Ectodermal cell (in vitro differentiated cells): ENCODE measurements around the gene CTNND1.

Source experiments
- H3K27ac ChIP-seq: 2 replicates; pipeline ENCODE4 v1.7.0; 2013; ENCODE audit warnings: mild to moderate bottlenecking, low read depth, low read length; ENCODE audit not compliant: insufficient read depth, poor library complexity, severe bottlenecking
- H3K27me3 ChIP-seq: 2 replicates; pipeline ENCODE4 v1.7.0; 2013; ENCODE audit warnings: mild to moderate bottlenecking, low read length; ENCODE audit not compliant: insufficient read depth, control insufficient read depth, poor library complexity, severe bottlenecking
- H3K36me3 ChIP-seq: one replicate; pipeline ENCODE4 v1.7.0; 2013; ENCODE audit warnings: low read length; ENCODE audit not compliant: control insufficient read depth, insufficient read depth
- H3K4me1 ChIP-seq: one replicate; pipeline ENCODE4 v1.7.0; 2013; ENCODE audit warnings: low read length; ENCODE audit not compliant: control insufficient read depth, insufficient read depth
- H3K4me3 ChIP-seq: 2 replicates; pipeline ENCODE4 v1.7.0; 2013; ENCODE audit warnings: low read depth, low read length, control low read depth; ENCODE audit not compliant: insufficient read depth
- H3K9me3 ChIP-seq: 2 replicates; pipeline ENCODE4 v1.7.0; 2013; ENCODE audit warnings: mild to moderate bottlenecking, low read length, moderate library complexity; ENCODE audit not compliant: control insufficient read depth
- WGBS, 2 experiments: methylation state at CpG; one replicate each; pipeline ENCODE4 v1.1.7; 2013; ENCODE audit warnings: missing lambda C conversion rate in 2 of 2; 5-methylcytosine and 5-hydroxymethylcytosine counted together

Gene CTNND1

DNA sequence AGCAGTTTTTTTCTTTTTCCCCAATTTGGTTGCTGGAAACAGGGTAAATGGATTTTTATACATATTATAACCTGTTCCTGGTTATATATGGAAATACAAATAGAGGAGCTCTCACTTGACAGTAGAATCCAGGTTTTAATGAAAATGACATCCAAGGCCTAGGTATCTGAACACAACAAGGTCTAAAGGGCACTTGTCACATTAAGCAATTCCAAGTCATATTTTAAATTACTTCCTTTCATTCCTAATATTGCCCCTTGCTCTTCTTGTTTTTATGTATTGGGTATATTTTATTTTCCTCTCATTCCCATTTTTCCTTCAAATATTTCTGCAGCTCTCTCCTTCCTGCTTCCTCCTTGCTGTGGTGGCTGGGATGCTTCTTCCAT, 27.1 kb downstream of the CTNND1 start:
- Histone ChIP-seq H3K9me3 (no peaks in the 10 kb centered on the region), H3K36me3 (peaks cover 4% of the 10 kb centered on the region), H3K4me3 (no peak overlapping the region), H3K27me3 (no peaks in the 10 kb centered on the region), H3K4me1 (peaks cover 27% of the 10 kb centered on the region), H3K27ac (no peak overlapping the region)

- no peaks in the 10 kb centered on the region for H3K9me3 ChIP-seq
- H3K4me3 ChIP-seq = no peak overlapping the region
- no peak overlapping the region for H3K27ac ChIP-seq
- no peaks in the 10 kb centered on the region for H3K27me3 ChIP-seq
- peaks cover 24% of the 10 kb centered on the region for H3K4me1 ChIP-seq
- H3K36me3 ChIP-seq = peaks cover 15% of the 10 kb centered on the region
- 95% methylated on average over 21 to 22 of the region's 22 CpGs for WGBS, 2 experiments
Measured at GRCh38 chr11:57791321-57792059, 29.9 kb downstream of the CTNND1 start.

- 96 to 97% methylated on average over 7 of the region's 7 CpGs for WGBS, 2 experiments
- Histone ChIP-seq H3K4me1 (peaks cover 17% of the 10 kb centered on the region), H3K27ac (no peak overlapping the region), H3K36me3 (peaks cover 19% of the 10 kb centered on the region), H3K9me3 (no peaks in the 10 kb centered on the region), H3K27me3 (no peaks in the 10 kb centered on the region), H3K4me3 (no peak overlapping the region)
Measured at GRCh38 chr11:57792060-57792541, 30.5 kb downstream of the CTNND1 start.

DNA sequence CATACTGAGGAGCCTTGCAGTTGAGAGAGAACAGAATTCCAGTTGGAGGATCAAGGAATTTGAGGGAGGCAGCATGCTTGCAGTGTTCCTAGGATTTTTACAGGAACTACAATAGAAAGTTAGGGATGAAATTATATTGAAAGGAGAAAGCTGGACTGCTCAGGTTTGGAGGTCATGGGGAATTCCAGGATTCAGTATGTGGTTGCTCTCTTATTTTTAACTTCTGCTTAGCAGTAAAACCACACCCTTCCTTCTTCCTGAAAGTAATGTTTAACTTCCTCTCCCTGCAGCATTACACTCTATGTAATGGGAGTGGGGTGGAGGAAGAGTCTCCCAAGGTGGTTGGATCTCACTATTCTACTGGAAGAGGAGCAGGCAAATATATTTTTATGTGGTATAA, 31.3 kb downstream of the CTNND1 start:
- no peak overlapping the region for H3K4me3 ChIP-seq
- no peaks in the 10 kb centered on the region for H3K27me3 ChIP-seq
- H3K27ac ChIP-seq = no peak overlapping the region
- peaks cover 10% of the 10 kb centered on the region for H3K4me1 ChIP-seq
- H3K36me3 ChIP-seq = peaks cover 19% of the 10 kb centered on the region
- H3K9me3 ChIP-seq = no peaks in the 10 kb centered on the region

DNA sequence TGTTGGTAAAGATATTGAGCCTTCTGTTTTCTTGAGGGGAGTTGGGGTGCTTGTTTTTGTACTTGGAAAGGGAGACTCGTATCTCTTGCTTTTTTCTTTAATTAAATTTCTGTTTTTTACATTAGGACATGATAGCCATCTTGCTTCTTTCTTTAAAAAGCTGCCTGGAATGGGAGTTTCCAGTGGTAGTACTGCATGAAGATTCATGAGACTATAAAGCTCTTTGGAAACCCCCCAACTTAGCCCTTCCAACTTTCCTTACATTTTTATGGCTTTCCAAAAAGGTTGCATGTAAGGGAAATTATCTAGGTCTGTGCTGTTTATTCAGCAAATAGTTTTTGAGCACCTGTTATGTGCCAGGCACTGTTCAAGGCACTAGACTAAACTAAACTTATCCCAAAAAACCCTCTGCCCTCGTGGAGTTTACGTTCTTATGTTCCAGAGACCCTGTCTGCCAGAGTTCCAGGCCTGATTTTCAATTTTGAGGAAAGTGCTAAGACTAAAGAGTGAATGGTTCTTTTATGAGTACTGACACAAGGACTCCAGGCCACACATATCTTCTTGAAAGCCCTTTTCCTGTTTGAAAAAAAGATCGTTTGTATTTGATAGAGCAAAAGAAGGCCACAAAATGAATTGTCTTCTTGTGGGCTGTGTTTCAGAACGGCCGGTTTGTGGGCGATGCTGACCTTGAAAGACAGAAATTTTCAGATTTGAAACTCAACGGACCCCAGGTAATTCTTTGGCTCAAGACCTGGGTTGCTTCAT, 31.9 kb downstream of the CTNND1 start:
- Histone ChIP-seq H3K9me3 (no peaks in the 10 kb centered on the region), H3K27ac (no peak overlapping the region), H3K4me1 (peaks cover 4% of the 10 kb centered on the region), H3K27me3 (no peaks in the 10 kb centered on the region), H3K4me3 (no peak overlapping the region), H3K36me3 (peaks cover 19% of the 10 kb centered on the region)
- WGBS, 2 experiments = 91 to 95% methylated on average over 7 to 8 of the region's 8 CpGs

- H3K27ac ChIP-seq = no peak overlapping the region
- no peaks in the 10 kb centered on the region for H3K9me3 ChIP-seq
- H3K4me1 ChIP-seq = no peaks in the 10 kb centered on the region
- H3K27me3 ChIP-seq = no peaks in the 10 kb centered on the region
- 85 to 96% methylated on average over 1 of the region's 1 CpG for WGBS, 2 experiments
- H3K4me3 ChIP-seq = no peak overlapping the region
- H3K36me3 ChIP-seq = peaks cover 34% of the 10 kb centered on the region
Measured at GRCh38 chr11:57798905-57799559, 37.4 kb downstream of the CTNND1 start.

- Histone ChIP-seq H3K4me3 (no peak overlapping the region), H3K36me3 (peaks cover 46% of the 10 kb centered on the region), H3K27ac (peak overlapping the region; percentile 38), H3K27me3 (no peaks in the 10 kb centered on the region), H3K9me3 (no peaks in the 10 kb centered on the region), H3K4me1 (no peaks in the 10 kb centered on the region)
- WGBS, 2 experiments = 70 to 87% methylated on average over 3 to 4 of the region's 4 CpGs
Measured at GRCh38 chr11:57800444-57801182, 39.0 kb downstream of the CTNND1 start.

GRCh38 chr11:57801183-57801485, 39.5 kb downstream of the CTNND1 start:
- H3K27me3 ChIP-seq = no peaks in the 10 kb centered on the region
- H3K27ac ChIP-seq = no peak overlapping the region
- H3K4me3 ChIP-seq = no peak overlapping the region
- peaks cover 46% of the 10 kb centered on the region for H3K36me3 ChIP-seq
- no peaks in the 10 kb centered on the region for H3K4me1 ChIP-seq
- H3K9me3 ChIP-seq = no peaks in the 10 kb centered on the region

- Histone ChIP-seq H3K27ac (no peak overlapping the region), H3K36me3 (peaks cover 49% of the 10 kb centered on the region)
Measured at GRCh38 chr11:57802411-57802810, 40.8 kb downstream of the CTNND1 start.

DNA sequence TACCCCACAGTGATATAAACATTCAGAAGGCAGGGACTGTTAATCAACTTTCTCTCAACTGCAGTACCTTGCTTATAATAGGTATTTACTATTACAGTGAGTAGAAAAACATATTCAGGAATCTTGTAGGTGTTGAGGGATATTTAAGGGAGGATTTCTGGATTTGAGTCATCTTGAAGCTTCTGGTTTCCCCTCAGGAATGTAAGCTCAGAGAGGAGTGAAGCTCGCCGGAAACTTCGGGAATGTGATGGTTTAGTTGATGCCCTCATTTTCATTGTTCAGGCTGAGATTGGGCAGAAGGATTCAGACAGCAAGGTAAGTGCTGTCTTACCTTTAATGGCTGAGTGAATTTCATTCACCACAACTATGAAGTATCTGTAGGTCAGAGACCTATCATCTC, 42.9 kb downstream of the CTNND1 start:
- H3K4me1 ChIP-seq = no peaks in the 10 kb centered on the region
- H3K4me3 ChIP-seq = no peak overlapping the region
- no peaks in the 10 kb centered on the region for H3K9me3 ChIP-seq
- WGBS, 2 experiments = 98% methylated on average over 3 of the region's 3 CpGs
- no peaks in the 10 kb centered on the region for H3K27me3 ChIP-seq
- no peak overlapping the region for H3K27ac ChIP-seq
- H3K36me3 ChIP-seq = peaks cover 61% of the 10 kb centered on the region

More at GRCh38 chr11:57802411-57802810, 40.8 kb downstream of the CTNND1 start:
- no peaks in the 10 kb centered on the region for H3K27me3 ChIP-seq
- no peaks in the 10 kb centered on the region for H3K9me3 ChIP-seq
- WGBS, 2 experiments = 93 to 94% methylated on average over 3 of the region's 3 CpGs
- no peak overlapping the region for H3K4me3 ChIP-seq
- H3K4me1 ChIP-seq = no peaks in the 10 kb centered on the region
